Putamen (tissue), 1 donor: Measurements from ENCODE around the gene CHRNB4.
"Not testable (repeated sequence)": the region's sequence is repeated elsewhere in the genome, so short reads cannot be mapped to it uniquely, and the experiment has no call there.

Source experiments
- DNase-seq: peaks from one replicate; pipeline ENCODE4 v3.0.0-alpha.2; 2016; ENCODE audit warnings: low spot score

CHRNB4 gene

GRCh38 chr15:78641102-78641748, at the start of gene CHRNB4:
Gene CHRNB4, minus strand, starts transcription at chr15:78641210. Its CDS starts 77 bp downstream, at chr15:78641133.
- DNase-seq = no peak

GRCh38 chr15:78689626-78690025, 48.6 kb upstream of the CHRNB4 start:
- DNase-seq = no peak

- DNase-seq = no peak
These were observed 44.9 kb upstream of the CHRNB4 start for GRCh38 chr15:78685925-78686324.

- no peak for DNase-seq
These were observed 44.3 kb upstream of the CHRNB4 start for GRCh38 chr15:78685159-78685921.

- DNase-seq = peak; percentile 47
These were observed 43.6 kb upstream of the CHRNB4 start for GRCh38 chr15:78684657-78685056.

GRCh38 chr15:78683599-78683998, 42.6 kb upstream of the CHRNB4 start:
- DNase-seq = not testable (repeated sequence)

GRCh38 chr15:78682693-78683410, 41.8 kb upstream of the CHRNB4 start:
- no peak for DNase-seq

GRCh38 chr15:78682004-78682651, 41.1 kb upstream of the CHRNB4 start:
- no peak for DNase-seq

- DNase-seq = no peak
These were observed 40.4 kb upstream of the CHRNB4 start for GRCh38 chr15:78681281-78682003.

- DNase-seq = no peak
These were observed 39.5 kb upstream of the CHRNB4 start for GRCh38 chr15:78680431-78681075.

- no peak for DNase-seq
These were observed 38.1 kb upstream of the CHRNB4 start for GRCh38 chr15:78679089-78679511.

GRCh38 chr15:78676424-78677110, 35.6 kb upstream of the CHRNB4 start:
- DNase-seq = no peak

GRCh38 chr15:78675617-78676360, 34.8 kb upstream of the CHRNB4 start:
- no peak for DNase-seq

GRCh38 chr15:78675206-78675605, 34.2 kb upstream of the CHRNB4 start:
- no peak for DNase-seq

GRCh38 chr15:78673917-78674444, 33.0 kb upstream of the CHRNB4 start:
- no peak for DNase-seq

- no peak for DNase-seq
These were observed 32.5 kb upstream of the CHRNB4 start for GRCh38 chr15:78673476-78673875.

GRCh38 chr15:78672285-78673014, 31.4 kb upstream of the CHRNB4 start:
- DNase-seq = no peak

- DNase-seq = no peak
These were observed 30.7 kb upstream of the CHRNB4 start for GRCh38 chr15:78671626-78672211.
